Fibroblast of villous mesenchyme (primary cell): Measurements from ENCODE around the gene SMC2. TPM values are rescaled to one million over a fixed set of nuclear protein-coding genes. Genes with fewer than 3 reads are reported as not detected.

Experiments
- DNase-seq: peaks from one replicate; pipeline ENCODE4 v3.0.0-alpha.2; 2010; ENCODE audit warnings: low read depth
- H3K4me3 ChIP-seq: 2 replicates; pipeline ENCODE4 v1.5.1; 2011; ENCODE audit warnings: low read depth, mild to moderate bottlenecking, low read length
- CTCF ChIP-seq: IDR thresholded peaks from 2 replicates; pipeline ENCODE4 v1.5.1; 2012; ENCODE audit warnings: low read depth, mild to moderate bottlenecking, low read length; ENCODE audit not compliant: insufficient read depth
- total RNA-seq: library from RNA; depleted of rRNA; stranded (reverse); fragments of >200 nt; gene quantifications from 2 replicates; pipeline ENCODE4 v1.2.3, GENCODE V29; 2012

The SMC2 gene
- total RNA-seq, 1 donor: 19.0 TPM

GRCh38 chr9:104177676-104178075, 83.6 kb downstream of the SMC2 start:
- TF ChIP-seq CTCF: no peak
- no peak for DNase-seq
- no peak overlapping the region for H3K4me3 ChIP-seq
